CD4-positive, alpha-beta T cell treated with Interferon alpha-2 for 1 hour (primary cell): Measurements from ENCODE around the gene ZFAND2A.
"Not testable (repeated sequence)": the region's sequence is repeated elsewhere in the genome, so short reads cannot be mapped to it uniquely, and the experiment has no call there.

Source experiments
- DNase-seq, 2 donors: peaks; one replicate each; pipeline ENCODE4 v3.0.0-alpha.2; 2020 to 2022

Gene ZFAND2A, protein sequence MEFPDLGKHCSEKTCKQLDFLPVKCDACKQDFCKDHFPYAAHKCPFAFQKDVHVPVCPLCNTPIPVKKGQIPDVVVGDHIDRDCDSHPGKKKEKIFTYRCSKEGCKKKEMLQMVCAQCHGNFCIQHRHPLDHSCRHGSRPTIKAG

GRCh38 chr7:1159891-1160669 is at the start of gene ZFAND2A:
ZFAND2A (minus strand) TSS chr7:1160196; CDS start chr7:1158212, 1,984 bp downstream.
- DNase-seq = peak; percentile 98

GRCh38 chr7:1209097-1209496 is 49.1 kb upstream of the ZFAND2A start:
- DNase-seq = no peak

GRCh38 chr7:1205742-1206141 is 45.7 kb upstream of the ZFAND2A start:
- DNase-seq = not testable (repeated sequence)

DNA sequence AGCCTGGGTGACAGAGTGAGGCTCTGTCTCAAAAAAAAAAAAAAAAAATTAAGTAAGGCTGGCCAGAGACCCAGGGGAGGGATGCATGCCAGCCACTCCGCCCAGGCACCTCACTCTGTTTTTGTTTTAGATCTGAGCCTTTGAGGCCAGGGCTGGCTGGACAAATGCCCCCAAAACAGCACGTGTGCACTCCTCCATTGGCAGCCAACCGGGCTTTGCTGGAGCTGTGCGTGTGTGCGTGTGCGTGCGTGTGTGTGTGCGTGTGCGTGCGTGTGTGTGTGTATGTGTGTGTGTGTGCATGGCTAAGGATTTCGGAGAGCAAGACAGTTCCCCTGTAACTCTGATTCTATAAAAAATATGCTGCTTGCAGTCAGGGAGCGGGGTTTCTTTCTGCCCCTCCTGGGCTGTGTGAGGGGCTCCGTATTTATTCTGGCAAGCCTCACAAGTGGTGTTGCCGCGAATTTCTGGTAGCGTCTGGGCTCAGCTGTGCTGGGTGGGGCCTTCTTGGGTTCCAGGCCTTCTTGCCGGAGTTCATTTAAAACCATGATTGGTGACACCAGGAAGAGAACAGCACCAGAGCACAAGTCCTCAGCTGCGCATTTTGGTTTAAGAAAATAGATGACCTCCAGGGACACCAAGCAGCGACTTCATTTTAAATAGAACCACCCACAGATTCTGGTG is 44.6 kb upstream of the ZFAND2A start:
- no peak for DNase-seq

- DNase-seq = not testable (repeated sequence)
These were observed 42.9 kb upstream of the ZFAND2A start for GRCh38 chr7:1202914-1203313.

DNA sequence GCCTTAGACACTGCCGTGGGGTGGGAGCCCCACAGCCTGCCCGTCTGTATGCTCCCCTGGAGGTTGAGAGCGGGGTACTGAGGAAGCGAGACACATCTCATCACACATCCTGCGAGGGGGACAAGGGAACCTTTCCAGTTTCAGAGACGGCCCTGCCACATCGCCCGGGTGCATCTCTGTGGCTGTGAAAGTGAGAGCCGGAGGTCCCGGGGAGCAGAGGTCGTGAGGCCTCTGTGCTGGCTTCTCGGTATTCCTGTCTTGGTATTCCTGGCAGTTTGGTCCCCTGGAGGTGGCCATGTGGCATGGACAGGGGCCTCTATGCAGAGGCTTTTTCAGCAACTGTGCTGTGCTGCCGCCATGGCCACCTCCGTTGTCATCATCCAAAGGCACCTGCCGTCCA is 41.9 kb upstream of the ZFAND2A start:
- DNase-seq = no peak

GRCh38 chr7:1200045-1200444 is 40.0 kb upstream of the ZFAND2A start:
- DNase-seq = no peak

DNA sequence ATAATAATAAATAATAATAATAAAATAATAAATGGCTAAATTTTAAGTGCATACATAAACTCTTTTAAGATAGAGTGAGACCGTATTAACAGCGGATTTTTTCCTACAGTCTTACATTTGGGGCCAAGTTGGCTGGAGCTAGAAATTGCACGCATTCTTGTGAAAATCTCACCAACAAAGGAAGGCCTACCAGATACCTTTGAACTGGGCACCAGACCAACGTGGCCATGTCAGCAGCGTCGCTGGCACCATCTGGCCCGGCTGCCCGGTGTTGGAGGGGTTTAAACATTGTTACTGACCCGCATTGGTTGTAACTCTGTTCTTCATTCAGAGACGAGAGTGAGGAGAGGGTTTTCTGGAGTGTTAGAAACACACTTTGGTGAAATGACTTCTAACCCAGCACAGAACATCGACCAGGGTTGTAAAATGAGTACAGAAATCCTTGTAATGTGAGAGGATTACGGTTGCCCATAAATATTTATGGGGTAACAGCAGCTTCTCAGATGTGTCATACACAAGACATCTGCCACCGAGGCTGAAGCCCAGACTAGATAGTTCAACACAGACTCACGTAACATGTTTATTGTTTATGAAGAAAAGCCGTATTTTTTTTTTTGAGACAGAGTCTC is 38.1 kb upstream of the ZFAND2A start:
- no peak for DNase-seq

DNA sequence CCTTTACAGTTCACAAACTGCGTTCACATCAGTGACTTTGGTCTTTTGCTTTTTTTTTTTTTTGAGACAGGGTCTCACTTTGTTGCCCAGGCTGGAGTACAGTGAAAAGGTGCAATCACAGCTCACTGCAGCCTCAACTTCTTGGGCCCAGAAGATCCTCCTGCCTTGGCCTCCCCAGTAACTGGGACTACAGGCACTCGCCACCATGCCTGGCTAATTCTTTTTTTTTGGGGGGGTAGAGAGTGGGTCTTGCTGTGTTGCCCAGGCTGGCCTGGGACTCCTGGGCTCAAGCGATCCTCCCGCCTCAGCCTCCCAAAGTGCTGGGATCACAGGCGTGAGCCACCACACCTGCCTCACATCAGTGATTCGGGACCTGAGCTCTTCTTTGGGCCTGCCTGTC is 37.0 kb upstream of the ZFAND2A start:
- no peak for DNase-seq

- not testable (repeated sequence) for DNase-seq
These were observed 36.4 kb upstream of the ZFAND2A start for GRCh38 chr7:1196441-1196840.

DNA sequence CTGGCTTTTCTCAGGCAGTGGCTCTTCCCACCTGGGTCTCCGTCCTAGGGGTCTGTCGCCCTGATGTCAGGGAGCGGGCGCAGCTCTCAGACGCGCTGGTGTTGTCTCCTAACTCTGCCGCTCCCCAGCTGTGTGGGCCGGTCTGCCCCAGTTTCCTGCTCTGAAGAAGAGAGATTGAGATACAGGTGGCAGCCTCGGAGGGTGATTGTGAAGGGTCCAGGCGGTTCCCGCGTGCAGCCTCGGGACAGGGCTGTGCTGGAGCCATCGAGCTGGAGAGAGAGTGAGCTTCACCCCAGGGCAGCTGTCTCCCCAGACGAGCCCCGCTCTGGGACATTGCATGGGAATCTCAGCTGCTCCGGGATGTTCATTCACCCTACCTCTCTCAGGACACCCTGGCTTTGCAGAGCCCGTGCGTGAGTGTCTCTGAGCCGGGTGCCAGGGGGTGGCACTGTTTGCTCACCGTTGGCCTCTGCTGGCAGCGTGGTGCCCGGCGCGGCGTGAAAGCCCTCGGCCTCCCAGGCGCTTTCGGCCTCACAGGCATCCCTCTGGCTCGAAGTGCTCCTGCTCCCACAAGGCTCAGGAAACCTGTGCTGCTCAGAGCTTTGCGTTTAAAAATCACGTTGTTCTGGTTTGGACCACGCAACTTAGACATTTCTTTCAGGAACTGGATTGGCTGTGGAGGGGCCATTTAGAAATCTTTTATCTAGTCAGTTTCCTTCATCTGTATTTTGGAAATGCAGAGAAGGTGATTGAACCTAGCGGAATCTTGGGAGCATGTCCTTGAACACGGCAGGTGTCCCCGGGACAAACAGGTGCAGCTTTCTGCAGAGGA is 33.8 kb upstream of the ZFAND2A start:
- peak in 1 of 2 donors; percentile 38 for DNase-seq

- DNase-seq = peak in 1 of 2 donors; percentile 31
These were observed 32.2 kb upstream of the ZFAND2A start for GRCh38 chr7:1192171-1192676.

- DNase-seq = no peak
These were observed 30.2 kb upstream of the ZFAND2A start for GRCh38 chr7:1189986-1190772.

- DNase-seq = no peak
These were observed 28.8 kb upstream of the ZFAND2A start for GRCh38 chr7:1188720-1189294.

DNA sequence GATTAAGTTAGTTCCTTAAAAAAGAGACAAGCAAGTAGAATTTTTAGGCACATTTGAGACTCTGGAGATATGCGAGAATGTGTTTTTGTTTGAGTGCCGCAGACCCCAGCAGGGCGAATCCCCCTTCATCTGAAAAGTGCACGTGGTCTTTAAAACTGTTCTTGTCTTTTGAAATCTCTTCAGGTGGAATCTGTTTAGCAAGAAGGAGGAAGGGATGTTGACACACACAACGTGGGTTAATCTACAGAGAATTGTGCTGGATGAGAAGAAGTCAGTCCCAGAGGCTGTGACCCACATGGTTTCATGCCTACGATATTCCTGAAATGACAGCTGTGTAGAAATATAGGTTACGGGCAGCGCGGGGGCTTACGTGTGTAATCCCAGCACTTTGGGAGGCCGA is 27.1 kb upstream of the ZFAND2A start:
- no peak for DNase-seq

DNA sequence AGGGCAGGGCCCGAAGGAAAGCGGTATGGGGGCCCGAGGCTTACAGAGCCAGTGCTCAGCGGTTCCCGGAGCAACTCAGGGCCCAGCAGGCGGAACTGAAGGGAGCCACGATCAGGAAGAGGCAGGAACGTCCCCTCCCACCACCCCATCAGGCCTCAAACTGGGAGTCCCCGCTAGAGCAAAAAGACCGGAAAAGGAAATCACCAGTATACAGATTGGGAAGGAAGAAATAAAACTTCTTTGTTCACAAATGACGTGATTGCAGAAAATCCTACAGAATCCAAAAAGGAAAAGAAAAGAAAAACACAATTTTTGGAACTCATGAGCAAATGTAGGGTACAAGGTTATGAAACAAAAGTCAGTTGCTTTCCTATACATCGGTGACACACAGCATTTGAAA is 21.6 kb upstream of the ZFAND2A start:
- DNase-seq = no peak

DNA sequence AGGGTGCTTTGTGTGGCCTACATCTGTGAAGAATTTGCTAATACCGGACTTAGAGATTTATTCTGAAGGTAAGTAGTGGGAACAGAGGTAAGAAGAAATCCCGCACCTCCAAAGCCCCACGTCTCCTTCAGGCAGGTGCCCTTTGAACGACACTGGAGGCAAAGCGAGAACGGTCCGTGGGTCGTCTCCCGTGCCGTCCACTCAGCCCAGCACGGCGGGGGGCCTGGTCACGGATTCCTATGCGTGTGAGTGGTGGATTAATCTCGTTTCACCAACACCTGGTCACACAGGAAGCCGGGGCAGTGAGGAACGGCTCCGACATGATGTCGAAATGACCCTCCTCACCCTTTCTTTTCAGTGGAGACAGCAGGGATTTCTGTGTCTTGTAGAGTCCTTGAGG is 21.0 kb upstream of the ZFAND2A start:
- DNase-seq = no peak

DNA sequence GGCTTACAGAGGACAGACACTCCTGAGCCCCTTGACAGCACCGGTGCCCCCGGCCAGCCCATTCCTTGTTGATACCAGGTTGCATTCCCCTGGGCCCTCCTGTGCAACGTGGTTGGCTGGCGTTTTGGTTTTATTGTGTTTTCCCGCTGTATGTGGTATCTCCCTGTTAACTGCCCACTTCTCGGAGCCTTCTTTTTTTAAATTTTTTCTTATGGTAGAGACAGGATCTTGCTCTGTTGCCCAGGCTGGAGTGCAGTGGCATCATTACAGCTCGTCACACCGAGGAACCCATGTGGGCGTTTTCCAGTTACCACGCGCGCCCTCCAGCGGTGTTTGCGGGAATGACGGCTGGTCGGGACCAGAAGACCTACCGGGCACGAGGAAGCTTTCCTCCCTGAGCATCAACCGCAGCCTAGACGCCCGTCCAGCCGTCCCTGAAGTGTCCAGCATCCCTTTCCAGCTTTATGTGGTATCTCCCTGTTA is 16.9 kb upstream of the ZFAND2A start:
- peak; percentile 69 to 81 for DNase-seq

- peak; percentile 71 to 80 for DNase-seq
These were observed 16.2 kb upstream of the ZFAND2A start for GRCh38 chr7:1175967-1176851.

DNA sequence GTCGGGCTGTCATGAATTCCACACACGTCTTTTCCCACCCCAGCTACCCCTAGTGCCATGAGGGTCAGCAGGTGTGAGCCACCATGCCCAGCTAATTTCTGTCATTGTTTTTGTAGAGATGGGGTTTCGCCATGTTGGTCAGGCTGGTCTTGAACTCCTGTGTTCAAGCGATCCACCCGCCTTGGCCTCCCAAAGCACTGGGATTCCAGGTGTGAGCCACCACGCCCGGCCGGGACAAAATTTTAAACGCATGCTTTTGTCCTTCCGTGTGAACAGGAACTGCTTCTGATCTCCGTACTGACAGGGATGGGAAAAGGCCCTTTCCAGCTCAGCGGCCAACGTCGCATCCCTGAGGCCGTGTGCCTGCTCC is 15.6 kb upstream of the ZFAND2A start:
- DNase-seq = no peak
